Measurements from ENCODE around the gene TADA2B.

Gene TADA2B

GRCh38 chr4:7045961-7046921, 3.1 kb downstream of the TADA2B start:
- Histone ChIP-seq H3K9ac (ENCODE audit: low read length) (no peak overlapping the region), H3K4me1 (ENCODE audit: control insufficient read depth, insufficient read depth, low read length) (peaks cover 22% of the 10 kb centered on the region), H3K27me3 (ENCODE audit: control insufficient read depth, insufficient read depth, low read length) (no peaks in the 10 kb centered on the region), H3K36me3 (ENCODE audit: control insufficient read depth, insufficient read depth, low read length) (peaks cover 2% of the 10 kb centered on the region), H3K27ac (ENCODE audit: low read depth, low read length) (no peak overlapping the region), H3K4me3 (ENCODE audit: low read length) (peak overlapping the region; percentile 26)

GRCh38 chr4:7046971-7047370, 3.8 kb downstream of the TADA2B start:
- Histone ChIP-seq H3K4me1 (ENCODE audit: control insufficient read depth, insufficient read depth, low read length) (peaks cover 17% of the 10 kb centered on the region), H3K4me3 (ENCODE audit: low read length) (no peak overlapping the region), H3K9ac (ENCODE audit: low read length) (no peak overlapping the region), H3K36me3 (ENCODE audit: control insufficient read depth, insufficient read depth, low read length) (peaks cover 4% of the 10 kb centered on the region), H3K27ac (ENCODE audit: low read depth, low read length) (no peak overlapping the region), H3K27me3 (ENCODE audit: control insufficient read depth, insufficient read depth, low read length) (no peaks in the 10 kb centered on the region)

DNA sequence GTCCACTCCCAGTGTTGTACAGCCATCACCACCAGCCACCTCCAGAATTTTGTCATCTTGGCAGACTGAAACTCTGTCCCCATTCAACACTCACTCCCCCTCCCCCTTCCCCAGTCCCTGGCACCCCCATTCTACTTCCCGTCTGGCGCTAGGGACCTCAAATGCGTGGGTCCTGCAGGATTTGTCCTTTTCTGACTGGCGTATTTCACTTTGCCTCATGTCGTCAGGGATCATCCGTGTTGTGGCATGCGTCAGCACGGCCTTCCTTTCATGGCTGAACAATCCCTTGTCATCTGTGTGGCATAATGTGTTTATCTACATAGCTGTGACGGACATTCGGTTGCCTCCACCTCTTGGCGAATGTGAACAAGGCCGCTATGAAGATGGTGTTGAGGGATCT, 5.5 kb downstream of the TADA2B start:
- Histone ChIP-seq H3K36me3 (ENCODE audit: control insufficient read depth, insufficient read depth, low read length) (peaks cover 5% of the 10 kb centered on the region), H3K9ac (ENCODE audit: low read length) (no peak overlapping the region), H3K4me1 (ENCODE audit: control insufficient read depth, insufficient read depth, low read length) (peaks cover 24% of the 10 kb centered on the region), H3K27me3 (ENCODE audit: control insufficient read depth, insufficient read depth, low read length) (no peaks in the 10 kb centered on the region), H3K27ac (ENCODE audit: low read depth, low read length) (no peak overlapping the region), H3K4me3 (ENCODE audit: low read length) (no peak overlapping the region)

- peaks cover 8% of the 10 kb centered on the region for H3K36me3 ChIP-seq (ENCODE audit: control insufficient read depth, insufficient read depth, low read length)
- H3K9ac ChIP-seq (ENCODE audit: low read length): no peak overlapping the region
- no peak overlapping the region for H3K4me3 ChIP-seq (ENCODE audit: low read length)
- H3K27ac ChIP-seq (ENCODE audit: low read depth, low read length): no peak overlapping the region
- H3K4me1 ChIP-seq (ENCODE audit: control insufficient read depth, insufficient read depth, low read length): peaks cover 24% of the 10 kb centered on the region
- H3K27me3 ChIP-seq (ENCODE audit: control insufficient read depth, insufficient read depth, low read length): no peaks in the 10 kb centered on the region
Observed at GRCh38 chr4:7049295-7049694, 6.1 kb downstream of the TADA2B start.

GRCh38 chr4:7049739-7050138, 6.6 kb downstream of the TADA2B start:
- peaks cover 21% of the 10 kb centered on the region for H3K4me1 ChIP-seq (ENCODE audit: control insufficient read depth, insufficient read depth, low read length)
- no peak overlapping the region for H3K27ac ChIP-seq (ENCODE audit: low read depth, low read length)
- peaks cover 8% of the 10 kb centered on the region for H3K36me3 ChIP-seq (ENCODE audit: control insufficient read depth, insufficient read depth, low read length)
- H3K4me3 ChIP-seq (ENCODE audit: low read length): no peak overlapping the region
- no peaks in the 10 kb centered on the region for H3K27me3 ChIP-seq (ENCODE audit: control insufficient read depth, insufficient read depth, low read length)
- no peak overlapping the region for H3K9ac ChIP-seq (ENCODE audit: low read length)

- H3K4me3 ChIP-seq (ENCODE audit: low read length): no peak overlapping the region
- H3K4me1 ChIP-seq (ENCODE audit: control insufficient read depth, insufficient read depth, low read length): peaks cover 14% of the 10 kb centered on the region
- no peaks in the 10 kb centered on the region for H3K27me3 ChIP-seq (ENCODE audit: control insufficient read depth, insufficient read depth, low read length)
- no peak overlapping the region for H3K9ac ChIP-seq (ENCODE audit: low read length)
- H3K36me3 ChIP-seq (ENCODE audit: control insufficient read depth, insufficient read depth, low read length): peaks cover 17% of the 10 kb centered on the region
- no peak overlapping the region for H3K27ac ChIP-seq (ENCODE audit: low read depth, low read length)
Observed at GRCh38 chr4:7050481-7051143, 7.4 kb downstream of the TADA2B start.

GRCh38 chr4:7051144-7051495, 7.9 kb downstream of the TADA2B start:
- Histone ChIP-seq H3K4me3 (ENCODE audit: low read length) (no peak overlapping the region), H3K27ac (ENCODE audit: low read depth, low read length) (no peak overlapping the region), H3K36me3 (ENCODE audit: control insufficient read depth, insufficient read depth, low read length) (peaks cover 18% of the 10 kb centered on the region), H3K4me1 (ENCODE audit: control insufficient read depth, insufficient read depth, low read length) (peaks cover 9% of the 10 kb centered on the region), H3K9ac (ENCODE audit: low read length) (no peak overlapping the region), H3K27me3 (ENCODE audit: control insufficient read depth, insufficient read depth, low read length) (no peaks in the 10 kb centered on the region)

GRCh38 chr4:7051905-7052304, 8.7 kb downstream of the TADA2B start:
- no peak overlapping the region for H3K27ac ChIP-seq (ENCODE audit: low read depth, low read length)
- no peak overlapping the region for H3K9ac ChIP-seq (ENCODE audit: low read length)
- no peak overlapping the region for H3K4me3 ChIP-seq (ENCODE audit: low read length)
- H3K27me3 ChIP-seq (ENCODE audit: control insufficient read depth, insufficient read depth, low read length): no peaks in the 10 kb centered on the region
- peaks cover 9% of the 10 kb centered on the region for H3K4me1 ChIP-seq (ENCODE audit: control insufficient read depth, insufficient read depth, low read length)
- peaks cover 22% of the 10 kb centered on the region for H3K36me3 ChIP-seq (ENCODE audit: control insufficient read depth, insufficient read depth, low read length)

- Histone ChIP-seq H3K4me1 (ENCODE audit: control insufficient read depth, insufficient read depth, low read length) (peaks cover 9% of the 10 kb centered on the region), H3K27me3 (ENCODE audit: control insufficient read depth, insufficient read depth, low read length) (no peaks in the 10 kb centered on the region), H3K36me3 (ENCODE audit: control insufficient read depth, insufficient read depth, low read length) (peaks cover 22% of the 10 kb centered on the region), H3K27ac (ENCODE audit: low read depth, low read length) (no peak overlapping the region), H3K9ac (ENCODE audit: low read length) (no peak overlapping the region), H3K4me3 (ENCODE audit: low read length) (no peak overlapping the region)
Observed at GRCh38 chr4:7052313-7052712, 9.1 kb downstream of the TADA2B start.

DNA sequence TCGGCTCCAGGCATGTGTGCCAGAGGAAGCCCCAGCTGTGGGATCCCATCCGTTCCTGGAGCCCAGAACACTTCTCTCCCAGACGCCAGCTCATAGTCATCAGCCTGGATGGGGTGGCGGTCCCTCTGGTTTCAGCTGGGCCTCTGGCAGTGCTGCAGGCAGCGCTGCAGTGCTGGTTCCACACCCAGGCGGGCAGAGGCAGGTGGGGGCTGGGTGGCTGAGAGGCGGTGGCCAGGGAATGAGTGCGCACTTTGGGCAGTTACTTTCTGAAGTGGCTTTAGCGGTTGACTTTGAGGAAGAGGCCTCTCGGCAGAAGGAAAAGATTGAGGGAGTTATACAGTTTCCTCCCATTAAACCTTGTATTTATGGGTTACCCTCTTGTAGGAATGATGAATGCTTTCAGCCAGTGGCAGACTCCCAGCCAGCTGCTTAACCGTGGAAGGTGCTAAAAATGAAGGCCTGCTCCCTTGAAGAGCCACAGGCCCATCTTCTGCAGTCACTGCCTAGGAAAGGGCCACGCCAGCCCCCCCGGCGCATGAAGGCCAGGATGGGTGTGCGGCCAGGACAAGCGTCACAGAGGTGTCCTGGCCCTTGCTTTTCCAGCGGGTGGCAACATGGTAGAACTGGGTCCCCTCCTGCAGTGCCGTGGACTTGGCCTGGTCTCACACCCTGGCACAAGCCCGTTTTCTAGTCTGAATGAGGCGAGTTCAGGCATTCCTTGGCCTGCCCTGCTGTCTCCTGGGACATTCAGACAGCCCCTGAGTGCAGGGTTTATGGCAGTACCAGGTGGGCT, 9.9 kb downstream of the TADA2B start:
- Histone ChIP-seq H3K4me3 (ENCODE audit: low read length) (no peak overlapping the region), H3K36me3 (ENCODE audit: control insufficient read depth, insufficient read depth, low read length) (peaks cover 22% of the 10 kb centered on the region), H3K4me1 (ENCODE audit: control insufficient read depth, insufficient read depth, low read length) (peaks cover 9% of the 10 kb centered on the region), H3K27me3 (ENCODE audit: control insufficient read depth, insufficient read depth, low read length) (no peaks in the 10 kb centered on the region), H3K27ac (ENCODE audit: low read depth, low read length) (peak overlapping the region; percentile 49), H3K9ac (ENCODE audit: low read length) (no peak overlapping the region)

DNA sequence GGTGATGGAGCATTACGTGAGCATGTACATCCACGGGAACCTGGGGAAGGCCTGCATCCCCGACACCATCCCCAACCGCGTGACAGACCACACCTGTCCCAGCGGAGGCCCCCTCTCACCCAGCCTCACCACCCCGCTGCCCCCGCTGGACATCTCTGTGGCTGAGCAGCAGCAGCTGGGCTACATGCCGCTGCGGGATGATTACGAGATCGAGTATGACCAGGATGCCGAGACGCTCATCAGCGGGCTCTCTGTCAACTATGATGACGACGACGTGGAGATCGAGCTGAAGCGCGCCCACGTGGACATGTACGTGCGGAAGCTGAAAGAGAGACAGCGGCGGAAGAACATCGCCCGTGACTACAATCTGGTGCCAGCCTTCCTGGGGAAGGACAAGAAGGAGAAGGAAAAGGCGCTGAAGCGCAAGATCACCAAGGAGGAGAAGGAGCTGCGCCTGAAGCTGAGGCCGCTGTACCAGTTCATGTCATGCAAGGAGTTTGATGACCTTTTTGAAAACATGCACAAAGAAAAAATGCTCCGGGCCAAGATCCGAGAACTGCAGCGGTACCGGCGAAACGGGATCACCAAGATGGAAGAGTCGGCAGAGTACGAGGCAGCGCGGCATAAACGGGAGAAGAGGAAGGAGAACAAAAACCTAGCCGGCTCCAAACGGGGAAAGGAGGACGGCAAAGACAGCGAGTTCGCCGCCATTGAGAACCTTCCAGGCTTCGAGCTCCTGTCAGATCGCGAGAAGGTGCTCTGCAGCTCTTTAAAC, 11.1 kb downstream of the TADA2B start:
- peaks cover 20% of the 10 kb centered on the region for H3K36me3 ChIP-seq (ENCODE audit: control insufficient read depth, insufficient read depth, low read length)
- no peak overlapping the region for H3K4me3 ChIP-seq (ENCODE audit: low read length)
- peaks cover 9% of the 10 kb centered on the region for H3K4me1 ChIP-seq (ENCODE audit: control insufficient read depth, insufficient read depth, low read length)
- no peak overlapping the region for H3K27ac ChIP-seq (ENCODE audit: low read depth, low read length)
- no peak overlapping the region for H3K9ac ChIP-seq (ENCODE audit: low read length)
- H3K27me3 ChIP-seq (ENCODE audit: control insufficient read depth, insufficient read depth, low read length): no peaks in the 10 kb centered on the region

Data from rectal smooth muscle tissue (tissue), 1 donor.